SH-SY5Y (cell line): ENCODE measurements around the gene KIRREL2.

ENCODE experiments used
- GATA2 ChIP-seq: IDR thresholded peaks from 2 replicates; pipeline ENCODE4 v1.6.1; 2011; ENCODE audit warnings: mild to moderate bottlenecking, low read depth, low read length
- GATA3 ChIP-seq: IDR thresholded peaks from 2 replicates; pipeline ENCODE4 v1.6.1; 2011; ENCODE audit warnings: low read depth, mild to moderate bottlenecking, low read length, moderate library complexity

Gene KIRREL2

DNA sequence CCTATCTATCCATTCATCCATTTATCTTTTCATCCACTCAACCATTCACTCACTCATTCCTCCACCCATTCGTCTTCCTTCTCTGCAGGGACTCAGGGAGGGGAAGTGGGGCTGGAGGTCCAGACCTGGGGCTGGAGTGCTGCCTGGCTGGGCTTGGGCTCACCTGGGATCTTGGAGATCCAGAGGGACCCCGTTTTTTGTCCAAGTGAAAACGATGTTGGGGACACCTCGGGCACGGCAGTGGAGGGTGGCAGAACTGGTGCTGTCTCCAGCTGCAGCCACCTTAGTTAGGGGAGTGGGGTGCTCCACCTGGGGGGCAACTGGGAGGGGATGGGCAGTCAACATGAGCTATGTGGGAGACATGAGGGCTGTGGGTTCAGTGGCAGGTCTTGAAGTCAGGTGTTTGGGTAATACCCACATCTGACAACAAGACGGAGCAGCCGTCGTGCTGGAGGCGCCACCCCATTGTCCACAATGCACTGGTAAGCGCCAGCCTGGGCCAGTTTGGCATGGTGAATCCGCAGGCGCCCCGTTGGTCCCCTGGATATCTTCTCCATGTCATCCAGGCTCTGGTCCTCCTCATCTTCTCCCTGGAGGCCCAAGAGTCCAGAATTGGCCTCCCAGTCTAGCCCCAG is 14.6 kb upstream of the KIRREL2 start:
- TF ChIP-seq GATA2, result no peak
- no peak for TF ChIP-seq GATA3

DNA sequence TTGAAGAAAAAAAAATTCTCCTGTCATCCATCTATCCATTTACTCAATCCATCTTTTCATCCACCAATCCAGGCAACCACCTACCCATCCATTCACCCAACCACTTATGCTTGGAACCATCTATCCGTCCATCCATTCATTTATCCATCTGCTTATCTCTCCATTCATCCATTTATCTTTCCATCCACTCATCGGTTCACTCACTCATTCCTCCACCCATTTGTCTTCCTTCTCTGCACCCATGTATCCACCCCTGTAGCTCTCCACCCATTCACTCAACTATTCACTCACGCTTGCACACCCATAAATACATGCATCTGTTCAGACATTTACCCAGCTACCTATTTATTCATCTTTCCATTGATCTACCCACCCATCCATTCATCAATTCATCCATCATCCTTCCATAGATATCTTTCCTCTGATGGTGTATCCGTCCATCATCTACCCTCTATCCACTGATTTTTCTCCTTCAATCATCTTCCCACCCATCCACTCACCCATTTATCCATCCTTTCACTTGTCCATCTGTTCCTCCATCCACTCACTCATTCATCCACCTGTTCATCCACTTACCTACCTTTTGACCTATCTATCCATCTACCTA is 13.9 kb upstream of the KIRREL2 start:
- TF ChIP-seq GATA3 (no peak), GATA2 (no peak)

DNA sequence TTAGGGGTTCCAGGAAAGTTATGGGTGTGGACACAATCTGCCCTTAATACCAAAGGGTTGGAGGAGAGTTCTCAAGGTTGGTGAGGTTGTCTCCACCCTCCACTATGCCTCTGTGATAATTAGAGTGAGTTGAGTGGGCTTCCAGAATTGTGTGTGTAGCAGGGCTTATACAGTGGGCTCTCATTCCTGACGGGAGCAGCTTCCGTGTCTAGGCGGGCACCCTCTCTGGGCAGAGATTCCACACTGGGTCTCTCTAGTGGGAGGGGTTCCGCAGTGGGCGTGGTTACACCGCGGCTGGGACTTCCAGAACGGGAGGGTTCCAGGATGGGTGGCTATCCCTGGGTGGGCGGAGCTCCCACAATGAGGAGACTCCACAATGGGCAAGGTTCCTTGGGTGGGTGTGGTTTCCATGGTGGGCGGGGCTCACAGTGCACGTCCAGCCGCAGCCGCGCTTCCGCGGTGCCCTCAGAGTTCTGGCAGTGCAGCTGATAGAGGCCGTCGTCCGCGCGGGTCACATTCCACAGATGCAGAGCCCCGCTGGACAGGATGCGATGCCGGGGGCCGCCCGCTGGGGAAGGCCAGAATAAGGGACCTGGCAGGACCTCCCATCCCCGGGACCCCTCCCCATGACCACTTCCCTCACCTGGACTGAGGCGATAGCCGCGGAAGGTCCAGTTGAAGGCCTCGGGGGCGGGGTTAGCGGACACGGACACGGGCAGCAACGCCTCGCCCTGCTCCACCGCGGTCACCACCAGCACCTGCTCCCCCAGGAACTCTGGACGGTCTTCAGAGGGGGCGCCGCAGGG is 12.8 kb upstream of the KIRREL2 start:
- no peak for TF ChIP-seq GATA3
- no peak for TF ChIP-seq GATA2

DNA sequence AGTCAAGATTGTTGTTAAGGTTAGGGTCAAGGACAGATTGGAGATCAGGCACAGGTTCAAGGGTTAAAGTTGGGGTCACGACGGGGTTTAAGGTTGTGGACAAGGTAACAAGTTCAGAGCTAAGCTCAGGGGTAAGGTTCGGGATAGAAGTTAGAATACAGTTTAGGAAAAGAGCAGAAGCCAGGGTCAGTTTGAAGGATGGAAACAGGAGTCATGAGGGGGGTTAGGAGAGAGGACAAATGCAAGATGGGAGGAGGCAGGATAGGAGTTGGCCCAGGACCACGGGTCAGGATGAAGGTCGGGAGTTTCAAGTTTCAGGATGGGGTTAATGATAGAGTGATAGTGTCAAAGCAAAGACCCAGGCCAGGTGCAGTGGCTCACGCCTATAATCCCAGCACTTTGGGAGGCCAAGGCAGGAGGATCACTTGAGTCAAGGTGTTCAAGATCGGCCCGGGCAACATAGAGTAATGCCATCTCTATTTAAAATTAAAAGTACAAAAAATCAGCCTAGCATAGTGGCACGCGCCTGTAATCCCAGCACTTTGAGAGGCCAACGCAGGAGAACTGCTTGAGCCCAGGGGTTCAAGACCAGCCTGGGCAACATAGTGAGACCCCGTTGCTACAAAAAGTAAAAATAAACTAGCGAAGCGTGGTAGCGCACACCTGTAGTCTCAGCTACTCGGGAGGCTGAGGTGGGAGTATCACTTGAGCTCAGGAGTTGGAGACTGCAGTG is 12.1 kb upstream of the KIRREL2 start:
- no peak for TF ChIP-seq GATA3
- TF ChIP-seq GATA2, result no peak

DNA sequence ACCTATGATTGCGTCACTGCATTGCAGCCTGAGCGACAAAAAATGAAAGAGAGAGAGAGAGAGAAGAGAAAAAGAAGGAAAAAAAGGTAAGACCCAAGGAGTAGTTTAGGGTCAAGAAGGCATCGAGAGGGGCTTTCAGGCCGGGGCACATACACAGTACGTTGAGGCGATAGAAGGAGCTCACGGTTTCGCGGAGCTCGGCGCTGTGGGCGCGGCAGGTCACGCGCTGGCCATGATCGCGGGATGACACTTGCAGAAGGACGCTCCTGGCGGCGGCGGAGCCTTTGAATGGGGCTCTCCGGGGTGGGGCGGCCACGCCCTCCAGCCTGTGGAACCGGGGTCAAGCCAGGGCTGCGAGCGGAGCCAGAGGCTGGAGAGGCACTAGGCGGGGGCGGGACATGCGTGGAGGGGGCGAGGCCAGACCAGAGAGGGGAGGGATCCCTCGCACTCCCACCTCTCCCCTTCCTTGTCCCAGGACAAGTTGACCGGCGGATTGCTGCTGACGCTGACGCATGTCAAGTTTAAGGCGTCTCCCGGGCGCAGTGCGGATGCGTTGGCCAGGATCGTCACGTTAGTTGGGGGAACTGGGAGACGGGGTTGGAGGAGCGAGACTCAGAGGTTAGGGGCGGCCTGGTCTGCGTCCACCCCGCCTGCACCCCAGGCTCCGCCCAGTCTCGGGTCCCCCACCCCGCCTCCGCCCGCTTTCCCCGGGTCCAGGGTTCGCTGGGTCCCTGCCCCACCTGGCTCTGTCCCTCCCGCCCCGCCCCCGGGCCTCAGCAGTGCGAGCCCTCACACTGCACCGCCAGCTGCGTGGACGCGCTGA is 11.3 kb upstream of the KIRREL2 start:
- TF ChIP-seq GATA2 (no peak), GATA3 (no peak)

DNA sequence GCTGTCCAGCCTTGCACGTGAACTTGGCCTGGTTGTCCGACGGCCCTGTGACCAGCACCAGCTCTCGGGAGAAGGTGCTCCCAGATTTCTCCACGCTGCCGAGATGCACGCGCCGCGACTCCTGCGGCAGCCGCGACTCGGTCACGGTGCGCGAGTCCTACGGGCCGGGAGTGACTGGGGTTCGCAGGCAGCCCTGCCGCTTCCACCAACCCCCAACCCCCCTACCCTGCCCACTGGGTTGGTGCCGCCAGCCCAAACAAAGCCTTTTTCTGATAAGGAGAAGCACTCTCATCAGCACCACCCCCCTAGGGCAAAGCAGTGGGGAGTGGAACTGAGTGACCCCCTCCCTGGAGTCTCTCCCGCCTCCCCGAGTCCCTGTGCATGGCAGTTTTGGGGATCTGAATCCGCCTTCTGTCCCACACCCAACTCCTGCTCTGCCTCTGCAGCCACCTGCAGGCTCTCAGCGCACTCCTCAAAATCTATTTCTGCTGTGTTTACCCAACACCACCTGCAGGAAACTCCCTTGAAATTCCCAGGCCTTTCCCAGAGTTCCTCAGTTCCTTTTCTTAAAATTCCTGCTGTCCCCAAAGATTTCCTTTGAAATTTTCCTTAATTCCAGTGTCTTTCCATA is 10.6 kb upstream of the KIRREL2 start:
- TF ChIP-seq GATA3 (no peak), GATA2 (no peak)

DNA sequence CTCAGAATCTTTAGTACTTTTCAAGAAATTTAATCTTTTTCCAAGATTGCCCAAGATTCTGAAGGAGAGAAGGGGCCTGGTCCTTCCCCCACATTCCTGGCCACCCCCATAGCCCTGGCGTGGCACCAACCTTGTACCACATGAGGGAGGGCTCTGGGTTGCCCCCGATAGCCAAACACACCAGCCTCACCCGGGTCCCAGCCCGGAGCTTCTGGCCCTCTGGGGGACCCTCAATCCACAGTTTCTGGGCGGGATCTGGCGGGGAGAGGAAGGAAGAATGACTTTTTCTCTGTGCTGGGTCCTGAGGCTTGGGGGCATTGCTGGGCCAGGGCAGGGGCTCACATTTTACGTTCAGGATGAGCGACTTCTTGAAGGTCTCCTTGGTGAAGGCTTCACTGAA is 8.8 kb upstream of the KIRREL2 start:
- TF ChIP-seq GATA2 (no peak), GATA3 (no peak)

DNA sequence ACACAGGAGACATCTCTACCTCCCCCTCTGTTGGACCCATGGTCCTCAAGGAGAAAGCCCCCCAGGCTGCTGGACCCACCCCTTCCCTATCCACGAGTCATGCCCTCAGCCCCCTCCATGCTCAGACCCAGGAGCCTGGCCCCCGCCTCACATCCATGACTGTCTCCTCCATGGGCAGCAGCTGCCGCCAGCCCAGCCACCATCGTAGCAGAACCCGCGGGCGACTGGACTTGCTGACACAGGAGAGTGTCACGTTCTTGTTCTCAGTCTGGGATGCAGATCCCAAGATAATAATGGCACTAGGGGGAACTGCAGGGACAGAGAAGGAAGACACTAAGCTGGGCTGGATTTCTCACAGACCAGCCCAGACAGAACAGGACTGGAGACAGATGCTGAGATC is 8.2 kb upstream of the KIRREL2 start:
- TF ChIP-seq GATA2 (no peak), GATA3 (no peak)

DNA sequence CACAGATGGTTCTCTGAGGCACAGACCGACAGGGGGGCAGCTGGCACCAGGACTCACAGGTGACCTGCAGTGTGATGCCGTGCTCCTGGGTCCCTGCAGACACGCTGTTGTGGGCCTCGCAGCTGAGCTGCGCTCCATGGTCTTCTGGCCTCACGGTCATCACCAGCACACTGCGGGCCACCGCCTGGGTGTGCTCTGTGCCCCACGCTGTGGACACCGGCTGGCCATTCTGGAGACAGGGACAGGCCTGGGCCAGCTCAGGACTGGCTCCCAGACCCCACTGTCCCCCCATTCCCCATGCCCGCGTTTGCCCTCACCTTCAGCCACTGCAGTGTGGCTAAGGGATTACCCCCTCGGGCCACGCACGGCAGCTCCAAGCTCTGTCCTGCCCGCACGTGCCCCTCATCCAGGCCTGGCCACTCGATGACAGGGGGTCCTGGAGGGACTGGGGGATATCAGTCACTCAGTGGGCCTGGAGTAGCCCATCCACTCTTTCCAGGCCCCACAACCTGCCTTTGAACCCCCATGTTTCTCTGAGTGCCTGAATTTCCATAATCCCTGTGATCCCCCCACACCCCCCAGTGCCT is 7.7 kb upstream of the KIRREL2 start:
- TF ChIP-seq GATA3, result no peak
- no peak for TF ChIP-seq GATA2

DNA sequence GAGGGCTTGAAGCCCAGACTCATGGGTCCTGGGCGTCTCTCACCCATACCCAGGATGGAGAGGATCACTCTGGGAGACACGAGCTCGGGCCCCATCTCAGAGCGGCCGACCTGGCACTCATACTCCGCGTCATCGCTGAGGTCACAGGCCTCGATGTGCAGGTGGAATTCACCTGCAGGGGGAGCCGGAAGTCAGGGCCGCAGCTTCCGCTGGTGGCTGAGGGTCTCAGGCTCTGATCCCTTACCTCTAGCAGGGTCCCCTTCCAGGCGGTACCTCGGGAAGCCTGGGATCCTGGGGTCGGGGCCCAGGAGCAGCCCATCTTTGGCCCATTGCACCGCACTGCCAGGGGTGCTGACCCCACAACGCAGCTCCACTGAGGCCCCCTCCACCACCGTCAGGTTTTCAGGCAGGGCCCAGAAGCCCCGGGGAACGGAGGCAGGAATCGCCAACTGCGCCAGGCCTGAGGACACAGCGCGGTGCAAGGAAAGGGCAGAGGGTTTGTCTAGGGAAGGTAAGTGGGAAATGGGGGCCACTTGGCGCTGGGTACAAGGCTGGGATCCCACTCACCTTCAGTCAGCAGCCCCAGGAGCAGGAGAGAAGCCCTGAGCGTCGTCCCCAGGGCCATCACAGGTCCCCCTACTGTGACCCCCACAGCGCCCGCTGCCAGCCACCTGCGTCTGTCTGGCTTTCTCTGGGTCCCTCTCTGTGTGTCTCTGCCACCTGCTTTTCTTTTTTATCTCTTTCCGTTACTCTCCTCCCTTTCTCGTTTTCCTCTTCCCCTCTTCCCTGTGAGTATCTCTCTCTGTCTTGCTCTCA is 5.3 kb upstream of the KIRREL2 start:
- TF ChIP-seq GATA2 (no peak), GATA3 (no peak)

DNA sequence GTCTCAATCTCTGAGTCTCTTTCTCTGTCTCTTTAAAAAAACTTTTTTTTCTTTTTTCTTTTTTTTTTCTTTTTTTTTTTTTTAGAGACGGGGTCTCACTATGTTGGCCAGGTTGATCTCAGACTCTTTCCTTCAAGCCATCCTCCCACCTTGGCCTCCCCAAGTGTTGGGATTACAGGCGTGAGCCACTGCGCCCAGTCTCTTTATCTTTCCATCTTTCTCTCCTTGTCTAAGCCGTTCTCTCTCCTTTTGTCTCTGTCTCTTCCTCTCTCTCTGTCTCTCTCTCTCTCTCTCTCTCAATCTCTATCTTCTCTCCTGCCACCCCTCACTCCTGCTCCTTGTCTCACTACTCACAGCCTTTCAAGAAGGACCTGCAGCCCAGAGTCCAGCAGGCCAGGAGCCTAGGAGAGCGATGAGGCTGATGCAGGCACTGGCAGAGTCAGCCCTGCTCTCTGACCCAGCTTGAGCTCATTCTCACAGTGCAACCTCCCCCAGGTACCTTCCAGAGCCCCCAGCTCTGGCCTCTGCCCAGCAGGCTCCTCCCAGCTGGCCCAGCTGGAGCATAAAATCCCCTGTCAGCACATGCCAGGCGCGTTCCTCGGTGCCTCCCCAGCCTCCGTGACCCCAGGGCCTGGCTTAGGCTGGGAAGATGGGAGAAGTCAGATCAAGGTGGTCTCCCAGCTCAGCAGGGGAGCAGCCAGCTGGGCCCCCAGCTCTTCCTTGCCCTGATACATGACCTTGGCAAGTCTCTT is 4.5 kb upstream of the KIRREL2 start, which contains the start of gene NPHS1:
NPHS1 (minus strand) TSS at position 476 of the 752 bp plus-strand sequence. CDS start 667 bp downstream, outside the sequence.
- no peak for TF ChIP-seq GATA2
- no peak for TF ChIP-seq GATA3
